Natural killer cell (primary cell): Measurements from ENCODE around the gene VRK2. TPM values are rescaled to one million over a fixed set of nuclear protein-coding genes. Genes with fewer than 3 reads are reported as not detected.

Experiments used
- ATAC-seq, 3 donors: fragments of 150-1000 bp in 2 of 3; fragments of 200-7000 bp in 1 of 3; cut with Tn5 transposase; 1 replicate in 1 of 3; 2 replicates in 2 of 3; pipeline ENCODE4 v1.10.0; 2021; ENCODE audit warnings: mild to moderate bottlenecking in 2 of 3, moderate library complexity in 2 of 3
- DNase-seq, 2 donors: peaks; one replicate each; pipeline versions ENCODE4 v3.0.0 to v3.0.0-alpha.2; 2013 to 2021; ENCODE audit warnings: mixed read lengths in 1 of 2
- H3K27ac ChIP-seq: one replicate; pipeline ENCODE4 v1.5.1; 2013; ENCODE audit warnings: mild to moderate bottlenecking, low read length
- H3K27me3 ChIP-seq: one replicate; pipeline ENCODE4 v1.6.1; 2013; ENCODE audit warnings: low read length; ENCODE audit not compliant: control insufficient read depth, insufficient read depth
- H3K36me3 ChIP-seq: one replicate; pipeline ENCODE4 v1.6.1; 2013; ENCODE audit warnings: low read length; ENCODE audit not compliant: control insufficient read depth, insufficient read depth
- H3K4me1 ChIP-seq: one replicate; pipeline ENCODE4 v1.6.1; 2013; ENCODE audit warnings: low read length; ENCODE audit not compliant: control insufficient read depth, insufficient read depth
- H3K4me3 ChIP-seq: one replicate; pipeline ENCODE4 v1.5.1; 2013; ENCODE audit warnings: low read length
- H3K9me3 ChIP-seq: one replicate; pipeline ENCODE4 v1.6.1; 2013; ENCODE audit warnings: low read length; ENCODE audit not compliant: control insufficient read depth, insufficient read depth
- H3K27ac Mint-ChIP-seq, 2 donors: one replicate each; pipeline ENCODE4 v1.8.0; 2022; ENCODE audit warnings: mild to moderate bottlenecking in 2 of 2, mixed read lengths in 2 of 2, moderate library complexity in 1 of 2
- H3K27me3 Mint-ChIP-seq, 2 donors: one replicate each; pipeline ENCODE4 v1.8.0; 2022; ENCODE audit warnings: low read depth in 2 of 2, mixed read lengths in 2 of 2
- H3K36me3 Mint-ChIP-seq: one replicate; pipeline ENCODE4 v1.8.0; 2022; ENCODE audit warnings: mixed read lengths
- H3K4me1 Mint-ChIP-seq, 2 donors: one replicate each; pipeline ENCODE4 v1.8.0; 2022; ENCODE audit warnings: mixed read lengths in 2 of 2
- H3K4me3 Mint-ChIP-seq: one replicate; pipeline ENCODE4 v1.8.0; 2022; ENCODE audit warnings: mild to moderate bottlenecking, moderate library complexity, mixed read lengths
- H3K9me3 Mint-ChIP-seq, 2 donors: one replicate each; pipeline ENCODE4 v1.8.0; 2022; ENCODE audit warnings: mixed read lengths in 2 of 2
- WGBS: methylation state at CpG from one replicate; pipeline ENCODE4 v1.1.7; 2013; ENCODE audit warnings: missing lambda C conversion rate; ENCODE audit not compliant: insufficient coverage; 5-methylcytosine and 5-hydroxymethylcytosine counted together
- intact Hi-C: fragments of 100-400 bp; cut with micrococcal nuclease; formaldehyde crosslinking; loops from one replicate; pipeline ENCODE4 v1.14.2; 2022
- total RNA-seq, 4 donors: library from RNA; stranded (reverse); fragments of 120-200 nt in 1 of 4; gene quantifications; one replicate each; pipeline versions ENCODE4 v1.2.3 to v1.2.4, GENCODE V29; 2013 to 2022
- TF ChIP-seq, protein P1 (sequence below): fragments of 200-600 bp; IDR thresholded peaks from one replicate; pipeline ENCODE4 v1.8.0; 2022; ENCODE audit warnings: antibody characterized with exemption

Gene VRK2
- total RNA-seq, 3 donors from 2014 or later (not counting 1 experiment from before 2014, with no cell fraction given), result 25.0 to 29.7 (median 25.4) TPM

DNA sequence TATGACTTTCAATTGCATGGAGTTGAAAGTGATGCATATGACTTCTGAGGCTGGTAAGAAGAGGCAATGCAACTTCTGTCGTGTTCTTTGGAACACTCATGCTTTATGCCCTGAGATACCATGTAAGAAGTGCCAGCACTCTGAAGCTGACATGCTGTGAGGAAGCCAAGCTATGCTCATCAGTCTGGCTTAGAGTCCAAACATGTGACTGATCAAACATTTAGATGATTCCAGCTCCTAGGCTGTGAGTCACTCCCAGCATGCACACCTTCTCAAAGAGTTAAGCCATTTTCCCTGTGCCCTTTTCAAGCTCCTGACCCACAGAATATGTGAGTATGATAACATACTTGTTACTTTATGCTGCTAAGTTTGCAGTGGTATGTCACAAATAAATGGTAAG, 15.8 kb upstream of the VRK2 start:
- TF ChIP-seq, protein P1, sequence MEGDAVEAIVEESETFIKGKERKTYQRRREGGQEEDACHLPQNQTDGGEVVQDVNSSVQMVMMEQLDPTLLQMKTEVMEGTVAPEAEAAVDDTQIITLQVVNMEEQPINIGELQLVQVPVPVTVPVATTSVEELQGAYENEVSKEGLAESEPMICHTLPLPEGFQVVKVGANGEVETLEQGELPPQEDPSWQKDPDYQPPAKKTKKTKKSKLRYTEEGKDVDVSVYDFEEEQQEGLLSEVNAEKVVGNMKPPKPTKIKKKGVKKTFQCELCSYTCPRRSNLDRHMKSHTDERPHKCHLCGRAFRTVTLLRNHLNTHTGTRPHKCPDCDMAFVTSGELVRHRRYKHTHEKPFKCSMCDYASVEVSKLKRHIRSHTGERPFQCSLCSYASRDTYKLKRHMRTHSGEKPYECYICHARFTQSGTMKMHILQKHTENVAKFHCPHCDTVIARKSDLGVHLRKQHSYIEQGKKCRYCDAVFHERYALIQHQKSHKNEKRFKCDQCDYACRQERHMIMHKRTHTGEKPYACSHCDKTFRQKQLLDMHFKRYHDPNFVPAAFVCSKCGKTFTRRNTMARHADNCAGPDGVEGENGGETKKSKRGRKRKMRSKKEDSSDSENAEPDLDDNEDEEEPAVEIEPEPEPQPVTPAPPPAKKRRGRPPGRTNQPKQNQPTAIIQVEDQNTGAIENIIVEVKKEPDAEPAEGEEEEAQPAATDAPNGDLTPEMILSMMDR, result no peak
- Histone ChIP-seq H3K36me3 (no peaks in the 10 kb centered on the region), H3K27me3 (peaks cover 2% of the 10 kb centered on the region), H3K4me3 (no peak overlapping the region), H3K27ac (no peak overlapping the region), H3K9me3 (no peaks in the 10 kb centered on the region), H3K4me1 (no peaks in the 10 kb centered on the region)
- ATAC-seq (no peak), DNase-seq (no peak)
- 88% methylated on average over 1 of the region's 1 CpG for WGBS
- no peaks in the 10 kb centered on the region for H3K36me3 Mint-ChIP-seq
- H3K4me1 Mint-ChIP-seq, result no peaks in the 10 kb centered on the region
- no peak overlapping the region for H3K27ac Mint-ChIP-seq
- no peaks in the 10 kb centered on the region for H3K27me3 Mint-ChIP-seq
- no peak overlapping the region for H3K4me3 Mint-ChIP-seq
- intact Hi-C loops, result no loop called here
- H3K9me3 Mint-ChIP-seq, result no peaks in the 10 kb centered on the region

DNA sequence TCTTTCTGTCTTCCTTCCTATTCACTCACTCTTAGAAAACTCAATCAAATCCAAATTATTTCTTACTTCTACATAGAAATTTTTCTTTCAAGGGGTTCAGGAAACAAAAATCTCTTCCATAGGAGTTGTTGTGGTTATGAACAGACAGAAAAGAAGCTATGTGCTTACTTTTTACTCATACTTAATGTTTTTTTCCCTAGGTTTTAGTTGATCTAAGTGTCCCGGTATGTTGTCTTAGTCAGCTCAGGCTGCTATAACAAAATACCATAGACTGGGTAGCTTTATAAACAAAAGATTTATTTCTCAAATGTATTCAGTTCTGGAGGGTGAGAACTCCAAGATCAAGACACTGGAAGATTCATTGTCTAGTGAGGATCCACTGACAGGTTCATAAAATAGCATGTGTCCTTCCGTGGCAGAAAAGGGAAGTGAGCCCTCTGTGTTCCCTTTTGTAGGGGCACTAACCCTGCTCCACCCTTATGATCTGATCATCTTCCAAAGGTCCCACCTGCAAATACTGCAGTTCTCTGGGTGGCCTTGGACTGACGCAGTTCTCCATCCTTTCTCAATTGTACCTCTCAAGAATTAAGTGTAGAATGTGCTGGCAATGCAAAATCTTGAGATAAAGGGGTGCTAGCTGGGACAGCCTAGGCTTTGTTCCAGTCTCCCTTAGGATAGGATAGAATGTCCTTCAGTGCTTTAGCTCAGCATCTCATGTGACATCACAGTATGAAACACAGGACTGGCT, 14.4 kb upstream of the VRK2 start:
- no peak overlapping the region for H3K4me3 ChIP-seq
- DNase-seq (no peak), ATAC-seq (no peak)
- H3K4me1 ChIP-seq, result no peaks in the 10 kb centered on the region
- TF ChIP-seq, protein P1, result no peak
- Mint-ChIP-seq H3K9me3 (no peaks in the 10 kb centered on the region), H3K27ac (no peak overlapping the region), H3K4me1 (no peaks in the 10 kb centered on the region), H3K27me3 (no peaks in the 10 kb centered on the region), H3K4me3 (no peak overlapping the region), H3K36me3 (no peaks in the 10 kb centered on the region)
- H3K36me3 ChIP-seq, result no peaks in the 10 kb centered on the region
- intact Hi-C loops, result no loop called here
- peaks cover 2% of the 10 kb centered on the region for H3K27me3 ChIP-seq
- no peaks in the 10 kb centered on the region for H3K9me3 ChIP-seq
- 44% methylated on average over 2 of the region's 3 CpGs for WGBS
- H3K27ac ChIP-seq, result no peak overlapping the region

DNA sequence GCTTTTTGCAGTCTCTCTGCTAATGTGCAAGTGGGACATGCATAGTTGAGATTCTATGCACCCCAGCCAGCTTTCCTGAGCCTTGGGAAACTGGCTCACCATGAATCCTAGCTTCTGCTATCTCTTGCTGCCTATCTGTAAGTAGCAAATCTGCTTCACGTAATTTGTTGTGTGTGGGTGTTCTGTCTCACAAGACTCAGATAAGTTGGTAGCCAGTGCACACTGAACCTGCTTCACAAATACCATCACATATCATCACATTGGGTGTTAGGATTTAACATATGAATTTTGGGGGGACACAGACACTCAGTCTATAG, 13.9 kb upstream of the VRK2 start:
- WGBS, result 83% methylated on average over 1 of the region's 1 CpG
- Mint-ChIP-seq H3K27me3 (no peaks in the 10 kb centered on the region), H3K36me3 (no peaks in the 10 kb centered on the region), H3K4me1 (no peaks in the 10 kb centered on the region), H3K27ac (no peak overlapping the region), H3K9me3 (no peaks in the 10 kb centered on the region), H3K4me3 (no peak overlapping the region)
- TF ChIP-seq, protein P1, result no peak
- ATAC-seq (no peak), DNase-seq (no peak)
- Histone ChIP-seq H3K36me3 (no peaks in the 10 kb centered on the region), H3K27ac (no peak overlapping the region), H3K4me3 (no peak overlapping the region), H3K4me1 (no peaks in the 10 kb centered on the region), H3K27me3 (peaks cover 2% of the 10 kb centered on the region), H3K9me3 (no peaks in the 10 kb centered on the region)
- intact Hi-C loops, result no loop called here

DNA sequence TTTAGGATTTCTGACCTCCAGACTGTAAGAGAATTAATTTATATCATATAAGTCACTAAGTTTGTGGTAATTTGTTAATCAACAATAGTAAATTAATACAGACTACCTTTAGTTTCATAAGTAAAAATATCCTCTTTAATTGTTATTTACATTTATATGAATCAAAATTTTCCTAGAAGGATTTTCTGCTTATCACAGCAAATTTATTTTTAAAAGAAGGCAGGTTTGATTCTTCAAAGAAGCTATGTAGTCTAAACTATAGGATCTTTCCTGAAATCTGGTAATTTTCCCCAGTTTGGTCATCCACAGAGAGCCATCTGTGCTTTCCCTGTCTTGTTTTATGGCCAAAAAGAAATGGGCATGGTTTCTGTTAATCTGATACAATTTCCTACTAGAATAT, 13.1 kb upstream of the VRK2 start:
- intact Hi-C loops, result no loop called here
- Mint-ChIP-seq H3K9me3 (no peaks in the 10 kb centered on the region), H3K27me3 (no peaks in the 10 kb centered on the region), H3K36me3 (peaks cover 5% of the 10 kb centered on the region), H3K4me1 (no peaks in the 10 kb centered on the region), H3K4me3 (no peak overlapping the region), H3K27ac (no peak overlapping the region)
- H3K36me3 ChIP-seq, result no peaks in the 10 kb centered on the region
- H3K4me3 ChIP-seq, result no peak overlapping the region
- H3K9me3 ChIP-seq, result no peaks in the 10 kb centered on the region
- ATAC-seq (no peak), DNase-seq (no peak)
- H3K4me1 ChIP-seq, result no peaks in the 10 kb centered on the region
- TF ChIP-seq, protein P1, result no peak
- H3K27ac ChIP-seq, result no peak overlapping the region
- peaks cover 2% of the 10 kb centered on the region for H3K27me3 ChIP-seq
